Raji (cell line): ENCODE data around the gene NEK10.

Experiments used
- POLR2A ChIP-seq: IDR thresholded peaks from 2 replicates; pipeline ENCODE4 v1.6.1; 2011; ENCODE audit warnings: low read depth, low read length, control low read depth; ENCODE audit not compliant: insufficient read depth

Gene NEK10

DNA sequence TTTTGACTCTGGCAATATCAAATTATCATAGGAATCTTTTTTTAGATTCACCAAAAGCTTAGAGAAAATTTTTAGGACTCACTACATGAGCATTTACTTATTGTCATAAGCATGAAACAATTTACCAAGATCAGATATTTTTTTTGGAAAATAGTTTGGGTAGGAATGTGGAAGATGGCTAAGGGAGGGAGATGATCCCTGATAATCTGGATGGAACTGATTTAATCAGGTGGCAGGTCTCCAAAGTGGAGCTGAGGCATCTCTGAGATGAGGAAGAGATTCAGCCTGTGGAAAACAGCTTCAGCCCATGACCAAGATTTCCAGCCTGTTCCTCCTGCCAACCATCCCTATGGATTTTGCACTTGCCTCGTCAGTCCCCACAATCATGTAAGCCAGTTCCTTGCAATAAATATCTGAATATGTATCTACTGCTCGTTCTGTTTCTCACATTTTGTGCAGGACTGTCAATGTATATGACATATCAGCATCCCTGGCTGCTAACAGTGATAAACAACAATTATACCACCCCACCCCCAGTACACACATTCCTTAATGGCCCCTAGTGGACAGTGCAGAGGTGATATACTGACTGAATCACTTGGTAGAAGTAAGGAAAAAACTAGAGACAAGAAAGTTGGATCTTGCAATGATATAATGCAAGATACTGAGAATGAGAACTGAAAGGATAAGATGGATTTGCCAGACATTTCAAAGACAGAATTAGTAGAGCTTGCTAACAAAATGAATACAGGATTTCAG, 183.8 kb downstream of the NEK10 start:
- no peak for TF ChIP-seq POLR2A

DNA sequence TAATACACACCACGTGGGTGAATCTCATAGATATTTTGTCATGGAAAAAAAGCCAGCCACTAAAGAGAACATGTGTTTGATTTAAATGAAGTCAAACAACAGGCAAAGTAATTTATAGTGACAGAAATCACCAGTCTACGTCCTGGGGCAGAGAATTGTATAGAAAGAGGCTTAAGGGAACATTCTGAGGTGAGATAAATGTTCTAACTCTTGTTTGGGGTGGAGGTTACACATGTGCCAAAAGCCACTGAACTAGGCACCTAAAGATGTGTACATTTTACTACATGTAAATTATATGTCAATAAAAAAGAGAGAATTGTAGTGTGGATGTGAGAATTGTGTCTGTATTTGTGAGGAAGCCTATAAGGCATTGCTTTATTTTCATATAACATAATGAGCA, 184.9 kb downstream of the NEK10 start:
- no peak for TF ChIP-seq POLR2A

DNA sequence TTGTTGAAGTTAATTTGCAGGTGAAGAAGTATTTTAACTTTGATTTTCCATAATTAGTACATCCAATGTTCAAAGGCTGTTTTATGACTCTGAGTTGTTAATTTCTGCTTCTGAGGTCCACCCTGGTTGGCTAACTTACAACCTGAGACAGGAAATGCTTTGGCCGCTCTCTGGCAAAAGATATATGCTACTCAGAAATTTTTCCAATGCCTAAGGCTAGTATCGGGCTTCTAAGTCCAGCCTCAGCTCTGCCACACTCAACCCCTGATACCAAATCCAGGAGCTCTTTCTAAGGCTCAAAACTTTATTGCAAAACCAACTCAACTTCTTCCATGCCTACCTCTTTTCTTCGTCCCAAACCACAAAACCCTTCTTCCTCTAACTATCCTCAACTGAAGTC, 192.9 kb downstream of the NEK10 start:
- TF ChIP-seq POLR2A = no peak

DNA sequence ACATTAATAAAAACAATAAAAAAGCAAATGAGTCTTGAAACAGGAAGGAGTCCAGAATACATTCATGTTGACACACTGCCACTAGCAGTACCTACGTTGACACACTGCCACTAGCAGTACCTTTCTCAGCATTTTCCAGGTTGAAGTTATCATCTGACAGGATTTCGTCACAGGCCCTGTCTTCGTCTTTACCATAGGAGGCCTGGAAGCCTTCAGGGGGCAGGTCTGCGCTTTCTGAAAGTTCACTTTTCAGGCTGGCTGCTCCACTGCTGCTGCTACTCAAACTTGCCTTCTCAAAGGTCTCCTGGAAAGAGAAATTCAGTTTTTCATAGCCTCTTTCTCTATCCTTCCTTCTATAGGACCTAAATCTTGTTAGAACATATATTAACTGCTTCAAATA, 194.7 kb downstream of the NEK10 start:
- TF ChIP-seq POLR2A = no peak

DNA sequence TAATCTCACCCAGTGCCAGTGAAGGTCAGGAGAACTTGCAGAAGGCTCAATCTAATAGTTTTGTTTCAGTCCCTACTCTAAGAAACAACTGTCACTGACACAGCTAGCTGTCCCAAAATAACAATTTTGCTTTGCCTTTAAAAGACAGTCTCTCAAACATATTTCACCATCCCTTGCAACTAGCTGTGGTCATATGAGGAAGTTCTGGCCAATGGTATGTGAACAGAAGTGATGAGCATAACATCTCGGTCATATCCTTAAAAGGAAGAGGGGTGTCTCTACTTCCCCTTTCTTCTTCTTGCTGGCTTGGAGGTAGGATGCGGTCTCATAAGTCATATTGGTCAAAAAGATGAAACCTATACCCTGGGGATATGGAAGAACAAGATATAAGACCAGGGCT, 198.1 kb downstream of the NEK10 start:
- TF ChIP-seq POLR2A = no peak

DNA sequence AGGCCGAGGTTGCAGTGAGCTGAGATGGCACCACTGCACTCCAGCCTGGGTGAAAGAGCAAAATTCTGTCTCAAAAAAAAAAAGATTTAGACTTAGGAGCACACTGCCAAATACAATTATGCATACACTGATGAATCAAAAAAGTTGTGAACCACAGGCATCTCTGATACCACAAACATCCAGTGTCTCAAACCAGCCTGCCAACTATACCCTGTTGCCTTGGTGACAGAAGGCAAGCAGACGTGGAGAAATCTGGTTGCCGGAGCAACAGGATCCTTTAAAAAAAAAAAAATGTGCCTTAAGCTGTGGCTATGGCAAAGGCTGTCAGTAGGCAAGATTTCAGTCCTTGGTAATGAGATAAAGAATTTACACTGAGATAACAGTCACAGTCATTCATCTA, 202.3 kb downstream of the NEK10 start:
- TF ChIP-seq POLR2A = no peak

DNA sequence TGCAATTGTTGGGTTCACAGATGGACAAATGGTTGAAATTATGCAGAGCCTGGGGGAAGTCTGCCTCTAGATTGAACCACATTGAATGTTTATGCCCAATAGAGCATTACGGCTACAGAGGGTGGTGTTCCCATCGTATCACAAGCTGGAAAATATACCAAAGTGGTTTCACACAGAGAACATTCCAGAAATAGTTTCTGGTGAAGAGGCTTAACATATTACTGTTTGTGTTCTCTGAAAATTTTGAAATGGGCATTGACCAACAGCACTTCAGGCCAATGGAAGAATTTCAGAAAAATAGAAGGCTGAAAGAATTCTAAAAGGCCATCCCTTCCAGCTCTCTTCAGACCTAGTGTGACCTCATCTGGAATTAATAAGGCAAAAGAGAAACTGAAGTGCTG, 203.9 kb downstream of the NEK10 start:
- no peak for TF ChIP-seq POLR2A

DNA sequence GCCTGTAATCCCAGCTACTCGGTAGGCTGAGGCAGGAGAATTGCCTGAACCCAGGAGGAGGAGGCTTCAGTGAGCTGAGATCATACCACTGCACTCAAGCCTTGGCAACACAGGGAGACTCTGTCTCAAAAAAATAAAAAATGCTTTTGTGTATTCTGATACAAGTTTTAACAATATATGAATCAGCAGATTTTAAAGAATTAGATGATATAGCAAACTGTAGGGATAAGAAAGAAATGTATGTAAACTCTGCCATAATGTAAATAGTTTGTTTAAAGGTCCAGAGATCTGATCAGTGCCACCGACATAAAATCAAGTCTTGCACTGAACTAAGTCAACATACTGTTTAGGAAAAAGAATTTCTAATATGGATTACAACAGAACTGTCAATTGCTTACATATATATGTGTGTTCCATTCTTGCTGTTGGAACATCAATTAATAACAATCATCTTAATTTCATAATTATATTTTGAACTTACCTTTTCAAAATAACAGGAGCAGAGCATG, 208.3 kb downstream of the NEK10 start:
- TF ChIP-seq POLR2A = no peak

DNA sequence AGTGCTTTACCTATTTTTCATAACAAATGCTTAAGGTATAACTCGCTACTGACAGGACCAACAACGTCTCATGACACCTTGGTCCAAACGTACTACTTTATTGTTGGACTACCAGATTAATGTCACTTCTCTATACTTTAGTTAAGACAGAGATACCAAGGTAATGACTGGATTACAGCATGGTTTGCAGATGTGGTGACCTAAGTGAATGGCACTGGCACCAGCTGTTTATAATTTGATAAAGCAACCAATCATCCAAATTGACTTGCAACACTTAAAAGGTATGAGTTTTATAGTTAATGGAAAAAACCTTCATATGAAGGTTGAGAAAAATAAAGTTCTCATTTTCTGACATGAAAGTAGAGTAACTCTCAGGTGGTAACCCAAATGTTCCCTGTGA, 209.0 kb downstream of the NEK10 start:
- TF ChIP-seq POLR2A = no peak

DNA sequence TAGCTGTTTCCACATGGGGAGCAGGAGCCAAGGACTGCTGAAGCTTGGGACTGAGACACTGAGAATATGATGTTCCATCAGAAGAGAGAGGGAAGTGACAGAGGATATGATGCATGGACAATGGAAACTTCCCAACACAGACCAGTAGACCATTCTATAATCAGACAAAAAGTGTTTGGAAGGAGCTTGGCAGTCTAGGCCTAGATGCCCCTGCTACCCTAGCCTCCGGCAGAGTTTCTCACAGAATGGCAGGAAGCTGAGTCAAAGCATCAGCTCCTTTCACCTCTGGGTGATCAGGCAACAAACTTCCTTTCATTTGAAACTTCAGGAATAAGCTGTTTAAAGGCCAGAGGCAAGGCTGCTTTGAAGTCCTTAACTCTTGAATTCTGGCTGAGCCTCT, 222.0 kb downstream of the NEK10 start:
- TF ChIP-seq POLR2A = no peak

DNA sequence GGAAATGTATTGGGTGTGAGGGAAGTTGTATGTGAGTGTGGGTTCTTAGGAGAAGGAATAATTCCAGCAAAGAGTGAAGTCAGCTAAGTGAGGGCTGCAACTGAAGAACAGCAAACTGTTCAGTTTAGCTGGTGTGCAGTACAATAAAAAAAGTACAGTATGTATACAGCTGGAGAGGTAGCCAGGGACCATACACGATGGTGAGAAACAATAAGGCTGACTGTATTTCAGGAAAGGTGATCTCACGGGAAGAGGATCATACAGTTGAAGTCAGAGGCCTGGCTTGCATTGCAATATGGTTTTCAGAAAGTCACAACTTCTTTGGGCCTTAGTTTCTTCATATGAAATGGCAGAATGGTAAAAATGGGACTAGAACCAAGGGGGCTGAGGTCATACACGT, 222.4 kb downstream of the NEK10 start:
- TF ChIP-seq POLR2A = no peak

DNA sequence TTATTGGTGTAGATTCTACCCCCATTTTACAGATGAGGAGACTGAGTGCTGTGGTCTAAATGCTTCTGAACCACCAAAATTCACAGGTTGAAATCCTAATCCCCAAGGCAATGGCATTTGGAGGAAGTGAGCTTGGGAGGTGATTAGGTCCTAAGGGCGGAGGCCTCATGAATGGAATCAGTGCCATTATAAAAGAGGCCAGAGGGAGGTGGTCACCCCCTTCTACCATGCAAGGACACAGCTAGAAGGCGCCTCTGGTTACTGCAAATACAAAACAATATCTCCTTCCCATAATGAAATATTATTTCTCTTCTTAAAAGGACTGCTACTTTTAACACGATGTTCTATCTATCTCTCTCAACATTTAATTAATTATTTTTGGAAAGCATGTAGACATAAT, 223.5 kb downstream of the NEK10 start:
- TF ChIP-seq POLR2A = no peak

DNA sequence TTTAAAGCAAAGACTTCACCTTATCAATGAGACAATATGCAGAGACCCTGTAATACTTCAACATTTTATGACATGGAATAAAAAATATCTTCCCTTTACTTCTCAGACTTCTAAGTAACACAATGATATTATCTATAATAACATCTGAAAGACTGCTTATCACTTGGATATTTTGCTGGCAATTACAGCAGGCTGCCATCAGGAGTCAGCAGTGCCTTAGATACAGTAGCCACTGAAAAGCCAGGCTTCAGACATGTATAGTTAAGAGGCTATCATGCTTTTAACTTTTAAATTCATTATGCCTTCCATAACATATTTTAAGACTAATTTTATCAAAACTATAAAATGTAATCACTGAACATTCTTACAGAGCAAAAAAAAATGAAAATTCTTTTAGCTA, 227.5 kb downstream of the NEK10 start:
- no peak for TF ChIP-seq POLR2A

DNA sequence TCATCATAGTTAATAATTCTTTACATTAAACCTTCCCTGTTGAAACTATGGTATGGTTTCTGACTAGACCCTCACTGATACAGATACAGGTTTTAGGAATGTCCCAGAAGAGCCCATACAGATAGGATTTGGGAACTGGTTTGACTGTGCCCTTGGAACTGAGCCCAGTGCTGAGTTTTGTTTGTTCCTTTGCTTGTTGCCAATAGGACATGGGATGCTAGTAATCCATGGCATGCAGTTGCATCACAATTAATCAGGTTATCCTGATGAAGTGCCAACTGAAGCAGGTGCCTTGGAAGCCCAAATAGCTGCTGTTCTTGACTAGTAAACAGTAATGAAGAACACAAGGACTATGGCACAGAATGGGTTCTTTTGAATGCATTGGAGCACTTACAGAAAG, 230.6 kb downstream of the NEK10 start:
- TF ChIP-seq POLR2A = no peak

DNA sequence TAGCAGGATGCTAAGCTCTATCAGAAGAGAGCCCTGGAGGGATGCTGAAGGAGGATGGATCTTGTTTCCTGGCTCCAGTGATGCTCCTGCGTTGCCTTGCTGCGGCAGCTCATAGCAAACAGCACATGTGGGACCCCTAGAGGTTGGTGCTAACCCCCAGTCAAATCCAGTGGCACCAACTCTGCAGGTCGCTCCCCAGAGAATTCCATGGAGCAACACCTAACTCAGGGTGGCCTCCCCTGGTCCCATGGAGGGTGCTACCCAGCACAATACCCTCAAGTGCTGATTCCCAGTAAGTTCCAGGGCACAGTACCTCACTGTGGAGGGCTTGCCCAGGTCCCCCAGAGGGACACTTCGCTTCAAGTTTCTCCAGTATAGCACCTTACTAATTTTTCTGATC, 231.2 kb downstream of the NEK10 start:
- TF ChIP-seq POLR2A = no peak

DNA sequence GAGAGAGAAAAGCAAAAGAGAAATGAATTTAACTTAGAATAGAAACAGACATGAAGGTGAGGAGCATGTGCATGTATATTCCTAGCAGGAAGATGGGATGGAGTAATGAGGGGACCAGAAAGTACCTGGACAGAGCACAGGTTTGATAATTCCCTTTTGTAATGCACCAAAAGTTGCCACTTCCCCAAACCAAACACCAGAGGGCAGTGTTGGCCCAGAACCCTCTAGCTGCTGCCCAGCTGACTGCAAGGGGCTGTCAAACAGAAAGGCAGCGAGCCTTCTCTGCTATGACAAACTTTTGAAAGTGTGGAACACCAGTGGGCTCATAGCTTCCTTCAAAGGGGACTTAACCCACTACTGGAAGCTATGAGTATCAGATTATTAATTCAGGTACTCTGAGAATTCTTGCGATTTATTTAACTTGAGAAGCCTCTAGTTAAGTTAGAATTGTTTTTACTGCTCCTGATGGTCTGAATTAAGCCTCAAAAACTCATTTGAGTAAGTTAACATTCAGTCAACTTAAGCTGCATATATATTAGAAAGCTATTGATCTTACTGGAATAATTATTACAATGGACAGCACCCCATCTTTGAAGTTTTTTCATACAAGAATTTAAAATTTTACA, 234.9 kb downstream of the NEK10 start:
- TF ChIP-seq POLR2A = no peak

DNA sequence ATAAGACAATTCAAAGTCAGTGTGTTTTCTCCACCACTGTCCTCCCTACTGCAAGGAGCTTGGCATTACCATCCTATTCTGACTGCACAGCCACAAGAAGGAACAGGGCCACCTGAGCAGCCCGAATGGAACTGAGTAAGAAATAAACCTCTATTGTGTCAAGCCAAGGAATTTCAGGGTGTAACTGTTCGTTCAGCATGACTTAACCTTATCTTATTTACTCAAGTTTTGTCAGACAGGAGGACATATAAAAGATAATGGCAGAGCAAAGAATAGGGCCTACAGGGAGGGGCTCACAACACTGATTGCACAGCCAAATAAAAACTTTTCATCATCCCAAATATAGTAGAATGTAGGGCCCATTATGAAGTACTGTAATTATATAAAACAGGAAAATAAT, 236.1 kb downstream of the NEK10 start:
- no peak for TF ChIP-seq POLR2A
